Epithelial cell of esophagus (primary cell): ENCODE measurements around the gene ZDHHC14.

Experiments
- DNase-seq: peaks from one replicate; pipeline ENCODE4 v3.0.0; 2010; ENCODE audit warnings: low read depth
- H3K4me3 ChIP-seq: 2 replicates; pipeline ENCODE4 v1.5.1; 2011; ENCODE audit warnings: mild to moderate bottlenecking, low read length, control low read depth
- CTCF ChIP-seq: IDR thresholded peaks from 2 replicates; pipeline ENCODE4 v1.5.1; 2011; ENCODE audit warnings: low read depth, mild to moderate bottlenecking, low read length, control low read depth, inconsistent platforms; ENCODE audit not compliant: insufficient read depth; ENCODE audit errors: missing control alignments

The ZDHHC14 gene

GRCh38 chr6:157551041-157551832 is 170.2 kb downstream of the ZDHHC14 start:
- peak; percentile 88 for DNase-seq
- no peak for TF ChIP-seq CTCF
- no peak overlapping the region for H3K4me3 ChIP-seq

GRCh38 chr6:157552081-157552747 is 171.2 kb downstream of the ZDHHC14 start:
- TF ChIP-seq CTCF = no peak
- H3K4me3 ChIP-seq = no peak overlapping the region
- peak; percentile 62 for DNase-seq

- H3K4me3 ChIP-seq = no peak overlapping the region
- TF ChIP-seq CTCF = no peak
- no peak for DNase-seq
These were observed 172.0 kb downstream of the ZDHHC14 start for GRCh38 chr6:157552820-157553485.

GRCh38 chr6:157554747-157555146 is 173.8 kb downstream of the ZDHHC14 start:
- no peak for DNase-seq
- no peak overlapping the region for H3K4me3 ChIP-seq
- no peak for TF ChIP-seq CTCF

- DNase-seq = no peak
- TF ChIP-seq CTCF = no peak
- no peak overlapping the region for H3K4me3 ChIP-seq
These were observed 174.6 kb downstream of the ZDHHC14 start for GRCh38 chr6:157555455-157556143.

- H3K4me3 ChIP-seq = no peak overlapping the region
- TF ChIP-seq CTCF = no peak
- DNase-seq = no peak
These were observed 175.2 kb downstream of the ZDHHC14 start for GRCh38 chr6:157556144-157556645.
